Esophagus muscularis mucosa (tissue), 3 donors: ENCODE data around the gene CBX6.

Source experiments
- POLR2A ChIP-seq: fragments of 450-650 bp; IDR thresholded peaks from one replicate; pipeline ENCODE4 v1.6.1; 2017; ENCODE audit warnings: antibody characterized with exemption, moderate library complexity, mild to moderate bottlenecking, low read depth
- POLR2AphosphoS5 ChIP-seq, 2 donors: sonication (generic); formaldehyde crosslinking; IDR thresholded peaks; one replicate each; pipeline ENCODE4 v1.6.1; 2017; ENCODE audit warnings: antibody characterized with exemption in 2 of 2
- TF ChIP-seq, protein P1 (sequence below), 3 experiments: fragments of 200-600 bp in 2 of 3; fragments of 450-650 bp in 1 of 3; sonication (generic) in 2 of 3; IDR thresholded peaks; one replicate each; pipeline ENCODE4 v1.5.1; 2017 to 2019; ENCODE audit warnings: antibody characterized with exemption in 3 of 3, mild to moderate bottlenecking in 2 of 3, moderate library complexity in 1 of 3

DNA sequence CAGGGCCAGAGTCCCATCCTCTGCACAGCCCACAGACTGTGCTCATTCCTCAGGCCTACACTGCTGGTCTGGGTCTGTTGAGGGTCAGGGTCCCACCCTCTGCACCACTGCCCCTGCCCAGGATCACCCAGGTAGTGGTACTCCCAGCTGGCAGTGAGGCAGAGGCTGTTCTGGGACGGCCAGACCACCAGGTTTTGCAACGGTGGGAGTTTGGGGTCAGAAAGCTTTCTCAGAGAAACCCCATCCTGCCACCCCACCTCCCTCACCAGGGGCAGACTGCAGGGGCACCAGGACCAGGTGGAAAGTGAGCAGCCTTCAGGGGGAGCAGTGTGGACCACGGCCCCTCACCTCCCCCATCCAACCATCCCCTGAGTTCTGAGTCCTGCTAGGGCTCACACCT lies 39.0 kb downstream of the CBX6 start:
- TF ChIP-seq, protein P1, sequence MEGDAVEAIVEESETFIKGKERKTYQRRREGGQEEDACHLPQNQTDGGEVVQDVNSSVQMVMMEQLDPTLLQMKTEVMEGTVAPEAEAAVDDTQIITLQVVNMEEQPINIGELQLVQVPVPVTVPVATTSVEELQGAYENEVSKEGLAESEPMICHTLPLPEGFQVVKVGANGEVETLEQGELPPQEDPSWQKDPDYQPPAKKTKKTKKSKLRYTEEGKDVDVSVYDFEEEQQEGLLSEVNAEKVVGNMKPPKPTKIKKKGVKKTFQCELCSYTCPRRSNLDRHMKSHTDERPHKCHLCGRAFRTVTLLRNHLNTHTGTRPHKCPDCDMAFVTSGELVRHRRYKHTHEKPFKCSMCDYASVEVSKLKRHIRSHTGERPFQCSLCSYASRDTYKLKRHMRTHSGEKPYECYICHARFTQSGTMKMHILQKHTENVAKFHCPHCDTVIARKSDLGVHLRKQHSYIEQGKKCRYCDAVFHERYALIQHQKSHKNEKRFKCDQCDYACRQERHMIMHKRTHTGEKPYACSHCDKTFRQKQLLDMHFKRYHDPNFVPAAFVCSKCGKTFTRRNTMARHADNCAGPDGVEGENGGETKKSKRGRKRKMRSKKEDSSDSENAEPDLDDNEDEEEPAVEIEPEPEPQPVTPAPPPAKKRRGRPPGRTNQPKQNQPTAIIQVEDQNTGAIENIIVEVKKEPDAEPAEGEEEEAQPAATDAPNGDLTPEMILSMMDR (IDR thresholded peaks at IDR 0.05) = no peak
- TF ChIP-seq POLR2A (no peak), POLR2AphosphoS5 (IDR thresholded peaks at IDR 0.05) (no peak)
